HG03520 (cell line): ENCODE data around the gene VTI1B.

Experiments used
- ATAC-seq: cut with Tn5 transposase; IDR thresholded peaks from one replicate; pipeline ENCODE4 v1.9.1; 2021; ENCODE audit warnings: mild to moderate bottlenecking, moderate library complexity; ENCODE audit not compliant: unreplicated experiment

VTI1B gene

GRCh38 chr14:67680121-67680602 lies 5.7 kb upstream of the VTI1B start:
- ATAC-seq = peak; percentile 93

DNA sequence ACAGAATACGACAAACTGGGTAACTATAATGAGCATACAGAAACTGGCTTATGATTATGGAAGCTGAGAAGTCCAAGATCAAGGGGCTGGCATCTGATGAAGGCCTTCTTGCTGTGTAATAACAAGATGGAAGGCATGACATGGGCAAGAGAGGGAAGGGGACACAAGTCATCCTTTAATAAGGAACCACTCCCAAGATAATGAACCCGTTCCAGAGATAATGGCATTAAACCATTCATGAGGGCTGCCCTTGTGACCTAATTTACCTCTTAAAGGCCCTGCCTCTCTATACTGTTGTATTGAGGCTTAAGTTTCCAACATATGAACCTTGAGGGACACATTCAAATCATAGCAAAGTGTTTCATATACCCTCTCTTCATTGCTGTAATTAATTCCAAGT lies 4.6 kb upstream of the VTI1B start:
- no peak for ATAC-seq

DNA sequence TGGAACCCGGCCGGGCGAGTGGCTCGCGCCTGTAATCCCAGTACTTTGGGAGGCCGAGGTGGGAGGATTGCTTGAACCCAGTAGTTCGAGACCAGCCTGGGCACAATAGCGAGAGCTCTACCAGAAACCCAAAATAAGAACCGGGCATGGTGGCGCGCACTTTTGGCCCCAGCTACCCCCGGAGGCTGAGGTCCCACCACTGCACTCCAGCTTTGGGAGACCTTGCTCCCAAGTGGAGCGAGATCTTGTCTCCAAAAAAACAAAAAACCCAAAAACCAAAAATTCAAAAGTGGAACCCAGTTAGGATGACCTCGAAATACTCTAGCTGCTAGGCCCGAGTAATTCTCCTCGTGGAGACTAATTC lies 769 bp upstream of the VTI1B start:
- ATAC-seq = no peak

GRCh38 chr14:67674139-67674479 lies 323 bp downstream of the VTI1B start:
- peak; percentile 43 for ATAC-seq

DNA sequence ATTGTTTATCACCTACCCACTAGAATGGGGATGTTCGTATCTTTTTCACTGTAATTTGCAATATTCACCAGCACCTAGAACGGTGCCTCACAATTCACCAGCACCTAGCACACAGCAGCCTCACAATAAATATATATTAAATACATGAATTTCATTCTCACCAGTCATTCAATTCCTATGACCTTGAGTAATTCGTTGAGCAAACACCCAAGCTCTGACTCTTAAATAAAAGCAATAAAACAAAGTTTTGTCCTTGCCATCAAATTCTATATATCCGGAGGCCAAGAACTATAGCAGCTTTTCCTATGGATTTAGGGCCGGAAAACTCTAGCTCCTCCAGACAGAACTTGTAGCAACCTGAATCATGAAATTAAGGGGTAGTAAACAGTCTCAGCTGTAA lies 981 bp downstream of the VTI1B start:
- ATAC-seq = no peak

GRCh38 chr14:67668559-67668958 lies 5.9 kb downstream of the VTI1B start:
- ATAC-seq = no peak

DNA sequence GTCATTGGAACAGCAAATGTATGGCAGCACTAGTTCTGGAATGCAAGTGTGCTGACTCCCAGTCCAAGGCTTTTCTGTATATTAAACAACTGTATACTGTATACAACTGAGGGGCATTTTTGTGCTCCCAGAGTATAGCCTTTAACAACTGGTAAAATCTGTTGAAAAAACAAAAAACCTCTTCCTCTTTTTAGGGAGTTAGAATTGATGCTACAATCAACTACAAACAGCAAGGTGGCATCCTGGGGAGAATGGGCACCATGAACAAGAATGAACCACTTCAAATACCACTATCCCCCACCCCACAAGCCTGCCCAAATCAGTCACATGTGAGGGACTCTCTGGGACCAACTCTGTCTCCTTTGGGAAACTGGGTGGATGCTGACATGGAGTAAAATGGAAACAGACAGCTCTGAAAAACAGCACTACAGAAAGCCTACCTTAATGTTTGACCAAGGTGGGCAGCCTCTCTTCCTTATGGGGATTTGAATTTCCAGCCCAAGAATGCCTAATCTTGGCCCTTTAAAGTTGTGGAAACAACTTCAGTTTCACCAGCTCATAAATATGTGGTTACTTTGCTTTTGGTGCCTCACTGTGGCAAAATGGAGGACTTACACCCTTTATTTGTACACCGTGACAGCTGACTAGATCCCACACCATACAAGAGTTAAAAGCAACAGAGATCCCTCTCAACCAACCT lies 7.5 kb downstream of the VTI1B start:
- ATAC-seq = no peak

DNA sequence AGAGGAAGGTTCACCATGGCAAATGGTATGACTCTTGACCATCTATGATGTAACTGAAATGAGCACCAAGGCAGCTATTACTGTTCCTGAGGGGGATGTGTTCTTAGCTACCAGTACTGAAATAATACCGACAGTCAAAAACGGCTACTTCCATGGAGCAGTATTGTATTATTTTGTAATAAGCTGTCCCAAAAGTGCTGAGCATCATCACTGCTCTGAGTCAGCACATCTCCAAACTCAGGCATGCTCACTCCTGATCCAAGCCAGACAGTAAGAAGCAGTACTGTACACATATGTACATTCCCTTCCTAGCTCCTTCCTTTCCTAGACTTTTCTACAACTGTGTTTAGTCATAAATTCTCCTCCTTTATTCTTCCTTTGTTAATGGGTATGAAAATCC lies 8.6 kb downstream of the VTI1B start:
- ATAC-seq = no peak

- no peak for ATAC-seq
Observed at GRCh38 chr14:67663633-67664032, 10.8 kb downstream of the VTI1B start.

- ATAC-seq = no peak
Observed at GRCh38 chr14:67653651-67654280, 20.7 kb downstream of the VTI1B start.

DNA sequence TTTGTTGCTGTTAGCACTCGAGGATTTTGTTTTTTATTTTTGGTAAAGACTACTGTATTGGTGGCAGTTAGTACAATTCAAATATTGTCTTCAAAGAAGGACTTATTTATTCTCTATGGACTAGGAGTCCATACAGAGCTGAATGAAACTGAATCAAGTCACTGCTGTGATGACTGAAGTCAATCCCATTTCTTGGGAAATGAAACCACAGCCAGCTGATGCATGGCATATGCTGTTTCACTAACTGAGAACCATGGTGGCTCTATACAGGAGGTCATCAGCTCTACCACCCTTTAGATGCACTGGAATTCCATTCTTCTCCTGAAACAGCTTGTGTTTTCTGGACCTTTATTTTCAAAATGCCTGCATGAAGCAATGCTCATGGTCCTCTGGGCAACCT lies 22.2 kb downstream of the VTI1B start:
- ATAC-seq = no peak

GRCh38 chr14:67650694-67651093 lies 23.7 kb downstream of the VTI1B start:
- ATAC-seq = no peak

DNA sequence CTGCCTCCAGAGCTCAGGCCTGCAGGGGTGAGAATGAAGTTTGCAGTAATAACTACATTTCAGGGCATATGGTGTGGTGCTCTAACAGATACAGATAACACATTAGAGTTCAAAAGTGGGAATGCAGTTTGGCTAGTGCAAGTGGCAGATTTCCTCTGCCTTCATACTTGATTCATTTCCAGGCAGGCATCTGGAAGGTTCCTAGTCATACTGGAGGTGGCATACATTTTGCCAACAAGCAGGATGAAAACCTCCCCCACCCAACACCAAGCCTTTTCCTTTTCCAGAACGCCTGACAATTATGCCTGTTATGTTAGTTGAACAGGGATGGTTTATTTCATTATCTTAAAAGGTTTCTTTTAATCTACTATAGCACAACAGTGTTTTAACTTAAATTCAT lies 24.3 kb downstream of the VTI1B start:
- ATAC-seq = no peak

GRCh38 chr14:67646131-67646530 lies 28.3 kb downstream of the VTI1B start:
- no peak for ATAC-seq

GRCh38 chr14:67645414-67645813 lies 29.0 kb downstream of the VTI1B start:
- no peak for ATAC-seq

DNA sequence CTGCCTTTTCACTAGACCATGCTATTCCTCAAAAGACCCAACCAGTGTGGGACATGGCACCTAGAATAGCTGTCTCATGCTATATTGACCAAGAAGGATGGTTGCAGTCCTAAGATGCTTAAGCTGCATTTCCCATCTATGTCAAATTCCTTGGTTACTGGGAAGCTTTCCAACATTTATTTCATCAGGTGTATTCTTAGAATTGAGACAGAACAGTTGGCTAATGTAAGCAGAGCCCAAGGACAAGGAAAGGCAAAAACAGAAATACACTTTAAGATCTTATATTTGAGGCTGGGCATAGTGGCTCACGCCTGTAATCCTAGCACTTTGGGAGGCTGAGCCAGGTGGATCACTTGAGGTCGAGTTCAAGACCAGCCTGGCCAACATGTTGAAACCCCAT lies 30.0 kb downstream of the VTI1B start:
- ATAC-seq = no peak

- ATAC-seq = no peak
Observed at GRCh38 chr14:67643713-67644112, 30.7 kb downstream of the VTI1B start.

DNA sequence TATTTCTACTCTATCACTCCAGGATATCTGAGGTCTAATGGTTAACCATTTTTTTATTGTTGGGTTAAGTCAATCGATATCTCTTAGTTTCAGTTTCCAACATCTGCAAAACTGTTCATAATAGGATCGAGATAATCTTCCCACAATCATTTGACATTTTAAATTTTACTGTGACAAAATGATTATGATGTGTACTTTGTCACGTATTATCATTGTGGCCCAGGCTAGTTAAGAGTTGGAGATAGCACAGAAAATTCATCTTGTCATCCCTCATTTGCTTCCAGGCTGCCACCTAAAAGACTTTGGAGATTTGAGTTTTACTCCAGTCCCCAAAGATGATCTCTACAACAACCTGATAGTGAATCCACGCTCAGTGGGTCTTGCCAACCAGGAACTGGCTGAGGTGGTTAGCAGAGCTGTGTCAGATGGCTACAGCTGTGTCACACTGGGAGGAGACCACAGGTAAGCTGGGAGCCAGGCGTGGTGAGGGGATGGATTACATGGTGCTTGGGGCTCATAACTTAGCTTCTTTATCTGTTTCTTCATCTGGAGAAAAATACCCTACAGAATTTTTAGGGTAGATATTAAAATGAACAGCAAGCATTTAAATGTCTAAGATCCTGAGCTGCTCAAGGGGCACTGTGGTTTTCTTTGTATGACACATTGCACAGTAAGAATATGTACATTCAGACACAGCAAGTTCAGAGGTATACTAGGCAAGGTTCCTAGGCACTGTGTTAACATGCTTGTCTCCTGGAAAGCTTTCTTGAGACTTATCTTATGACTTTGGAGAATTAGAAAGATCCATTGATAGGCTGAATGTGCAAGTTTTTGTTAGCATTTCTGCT lies 32.3 kb downstream of the VTI1B start:
- no peak for ATAC-seq

- ATAC-seq = no peak
Observed at GRCh38 chr14:67641480-67641879, 33.0 kb downstream of the VTI1B start.

DNA sequence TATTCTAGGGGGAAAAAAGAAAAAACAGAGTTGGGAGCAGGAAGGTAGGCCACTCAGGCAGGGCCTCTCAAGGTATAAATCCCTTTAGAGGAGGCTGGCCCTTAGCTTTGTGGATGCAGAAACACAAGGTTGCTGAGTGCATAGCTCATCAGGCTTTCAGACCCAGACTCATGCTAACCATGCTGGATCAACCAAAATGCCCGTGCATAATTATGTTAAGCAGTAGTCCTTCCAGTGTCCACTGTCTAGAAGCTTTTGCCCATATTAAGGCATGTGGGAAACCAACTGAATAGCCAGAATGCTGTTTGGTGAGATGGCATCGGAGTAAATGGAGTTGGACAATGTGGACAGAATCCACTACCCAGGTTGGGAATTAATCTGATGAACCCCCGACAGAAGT lies 35.8 kb downstream of the VTI1B start:
- ATAC-seq = no peak

- ATAC-seq = no peak
Observed at GRCh38 chr14:67636361-67636919, 38.0 kb downstream of the VTI1B start.
